ENCODE measurements around the gene FJX1. TPM values are rescaled to one million over a fixed set of nuclear protein-coding genes. Genes with fewer than 3 reads are reported as not detected.

Gene FJX1
- total RNA-seq, 1 donor from 2014 or later = 7.4 TPM

DNA sequence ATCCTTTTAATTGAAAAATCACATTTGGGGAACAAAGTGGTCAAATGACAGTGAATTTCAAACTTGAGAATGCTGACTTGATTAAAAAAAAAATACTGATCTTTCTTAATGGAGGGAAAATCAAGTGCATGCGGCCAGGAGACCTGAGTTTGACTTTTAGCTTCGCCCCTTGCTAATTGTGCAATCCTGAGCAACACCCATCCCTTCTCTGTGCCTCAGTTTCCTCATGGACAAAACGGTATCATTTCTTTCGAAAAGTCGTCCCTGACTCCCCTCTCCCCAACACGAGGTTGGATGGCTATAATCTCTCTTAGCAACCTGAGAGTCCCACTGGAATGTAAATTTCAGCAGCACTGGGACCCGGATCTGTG lies 959 bp upstream of the FJX1 start:
- DNase-seq (ENCODE audit: extremely low spot score in 2 of 2) = no peak
- no peak for TF ChIP-seq POLR2A (IDR thresholded peaks at IDR 0.05)
- TF ChIP-seq, protein P1, sequence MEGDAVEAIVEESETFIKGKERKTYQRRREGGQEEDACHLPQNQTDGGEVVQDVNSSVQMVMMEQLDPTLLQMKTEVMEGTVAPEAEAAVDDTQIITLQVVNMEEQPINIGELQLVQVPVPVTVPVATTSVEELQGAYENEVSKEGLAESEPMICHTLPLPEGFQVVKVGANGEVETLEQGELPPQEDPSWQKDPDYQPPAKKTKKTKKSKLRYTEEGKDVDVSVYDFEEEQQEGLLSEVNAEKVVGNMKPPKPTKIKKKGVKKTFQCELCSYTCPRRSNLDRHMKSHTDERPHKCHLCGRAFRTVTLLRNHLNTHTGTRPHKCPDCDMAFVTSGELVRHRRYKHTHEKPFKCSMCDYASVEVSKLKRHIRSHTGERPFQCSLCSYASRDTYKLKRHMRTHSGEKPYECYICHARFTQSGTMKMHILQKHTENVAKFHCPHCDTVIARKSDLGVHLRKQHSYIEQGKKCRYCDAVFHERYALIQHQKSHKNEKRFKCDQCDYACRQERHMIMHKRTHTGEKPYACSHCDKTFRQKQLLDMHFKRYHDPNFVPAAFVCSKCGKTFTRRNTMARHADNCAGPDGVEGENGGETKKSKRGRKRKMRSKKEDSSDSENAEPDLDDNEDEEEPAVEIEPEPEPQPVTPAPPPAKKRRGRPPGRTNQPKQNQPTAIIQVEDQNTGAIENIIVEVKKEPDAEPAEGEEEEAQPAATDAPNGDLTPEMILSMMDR (IDR thresholded peaks at IDR 0.05) = no peak
- TF ChIP-seq POLR2AphosphoS5 (IDR thresholded peaks at IDR 0.05; ENCODE audit: insufficient read depth in 1 of 2, low read depth in 1 of 2) = no peak
- Histone ChIP-seq H3K27me3 (no peaks in the 10 kb centered on the region), H3K36me3 (no peaks in the 10 kb centered on the region), H3K9me3 (no peaks in the 10 kb centered on the region), H3K4me1 (peaks cover 30% of the 10 kb centered on the region), H3K4me3 (peak overlapping the region; percentile 53 to 56), H3K27ac (peak overlapping the region; percentile 84)
- intact Hi-C loops (cut with DNase I) = loop anchor here (5.0 to 10.0 kb wide), 3 partner anchors 208 to 645 kb away; no protein-coding TSS in a partner anchor

DNA sequence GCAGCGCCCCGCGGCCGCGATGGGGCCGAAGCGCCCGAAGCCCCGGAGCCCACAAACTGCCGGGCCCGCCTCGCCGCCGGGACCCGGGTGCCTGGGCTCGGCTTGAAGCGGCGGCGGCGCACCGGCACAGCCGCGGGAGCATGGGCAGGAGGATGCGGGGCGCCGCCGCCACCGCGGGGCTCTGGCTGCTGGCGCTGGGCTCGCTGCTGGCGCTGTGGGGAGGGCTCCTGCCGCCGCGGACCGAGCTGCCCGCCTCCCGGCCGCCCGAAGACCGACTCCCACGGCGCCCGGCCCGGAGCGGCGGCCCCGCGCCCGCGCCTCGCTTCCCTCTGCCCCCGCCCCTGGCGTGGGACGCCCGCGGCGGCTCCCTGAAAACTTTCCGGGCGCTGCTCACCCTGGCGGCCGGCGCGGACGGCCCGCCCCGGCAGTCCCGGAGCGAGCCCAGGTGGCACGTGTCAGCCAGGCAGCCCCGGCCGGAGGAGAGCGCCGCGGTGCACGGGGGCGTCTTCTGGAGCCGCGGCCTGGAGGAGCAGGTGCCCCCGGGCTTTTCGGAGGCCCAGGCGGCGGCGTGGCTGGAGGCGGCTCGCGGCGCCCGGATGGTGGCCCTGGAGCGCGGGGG lies 346 bp downstream of the FJX1 start:
- no peak for DNase-seq (ENCODE audit: extremely low spot score in 2 of 2)
- Histone ChIP-seq H3K27me3 (no peaks in the 10 kb centered on the region), H3K4me1 (peaks cover 30% of the 10 kb centered on the region), H3K9me3 (no peaks in the 10 kb centered on the region), H3K36me3 (no peaks in the 10 kb centered on the region), H3K4me3 (peak overlapping the region; percentile 53 to 56), H3K27ac (peak overlapping the region; percentile 84)
- TF ChIP-seq POLR2A (IDR thresholded peaks at IDR 0.05) (no peak), POLR2AphosphoS5 (IDR thresholded peaks at IDR 0.05; ENCODE audit: insufficient read depth in 1 of 2, low read depth in 1 of 2) (no peak)
- TF ChIP-seq, protein P1 (IDR thresholded peaks at IDR 0.05) = no peak
- intact Hi-C loops (cut with DNase I) = loop anchor here (5.0 to 10.0 kb wide), 3 partner anchors 206 to 644 kb away; no protein-coding TSS in a partner anchor

GRCh38 chr11:35619116-35619854 lies 1.0 kb downstream of the FJX1 start:
- H3K36me3 ChIP-seq = no peaks in the 10 kb centered on the region
- no peak for TF ChIP-seq POLR2AphosphoS5 (IDR thresholded peaks at IDR 0.05; ENCODE audit: insufficient read depth in 1 of 2, low read depth in 1 of 2)
- TF ChIP-seq POLR2A (IDR thresholded peaks at IDR 0.05) = no peak
- TF ChIP-seq, protein P1 (IDR thresholded peaks at IDR 0.05) = peak in 1 of 3 experiments; percentile 3
- no peaks in the 10 kb centered on the region for H3K9me3 ChIP-seq
- H3K4me3 ChIP-seq = peak overlapping the region; percentile 53 to 56
- H3K27ac ChIP-seq = peak overlapping the region; percentile 84
- no peaks in the 10 kb centered on the region for H3K27me3 ChIP-seq
- peaks cover 30% of the 10 kb centered on the region for H3K4me1 ChIP-seq
- no peak for DNase-seq (ENCODE audit: extremely low spot score in 2 of 2)
- intact Hi-C loops (cut with DNase I) = loop anchor here (5.0 to 10.0 kb wide), 3 partner anchors 206 to 643 kb away; no protein-coding TSS in a partner anchor

GRCh38 chr11:35619855-35620640 lies 1.8 kb downstream of the FJX1 start:
- H3K9me3 ChIP-seq = no peaks in the 10 kb centered on the region
- DNase-seq (ENCODE audit: extremely low spot score in 2 of 2) = no peak
- H3K27ac ChIP-seq = peak overlapping the region; percentile 1
- H3K4me1 ChIP-seq = peaks cover 30% of the 10 kb centered on the region
- no peaks in the 10 kb centered on the region for H3K36me3 ChIP-seq
- intact Hi-C loops (cut with DNase I) = loop anchor here (5.0 to 10.0 kb wide), 3 partner anchors 205 to 642 kb away; no protein-coding TSS in a partner anchor
- TF ChIP-seq POLR2AphosphoS5 (IDR thresholded peaks at IDR 0.05; ENCODE audit: insufficient read depth in 1 of 2, low read depth in 1 of 2) = no peak
- TF ChIP-seq, protein P1 (IDR thresholded peaks at IDR 0.05) = no peak
- no peak for TF ChIP-seq POLR2A (IDR thresholded peaks at IDR 0.05)
- H3K27me3 ChIP-seq = no peaks in the 10 kb centered on the region
- peak overlapping the region; percentile 53 to 56 for H3K4me3 ChIP-seq

Measured in vagina (tissue), 2 donors.